GM18951 (cell line): ENCODE measurements around the gene TMEM80.

Source experiments
- POLR2A ChIP-seq: IDR thresholded peaks from 4 replicates; pipeline ENCODE4 v1.6.1; 2011; ENCODE audit warnings: mild to moderate bottlenecking; ENCODE audit not compliant: insufficient read length, insufficient read depth; ENCODE audit errors: extremely low read depth
- in situ Hi-C: fragments of 300-500 bp; cut with MboI; formaldehyde crosslinking; loops from one replicate; pipeline ENCODE4 v1.12.0; 2022; ENCODE audit warnings: low sequenced_read_pairs, mixed read lengths, inconsistent platforms; ENCODE audit not compliant: unreplicated experiment

TMEM80 gene

GRCh38 chr11:660681-661444, 34.8 kb upstream of the TMEM80 start:
- in situ Hi-C loops: no loop called here
- no peak for TF ChIP-seq POLR2A

GRCh38 chr11:662689-663274, 32.8 kb upstream of the TMEM80 start:
- no peak for TF ChIP-seq POLR2A
- in situ Hi-C loops: no loop called here

GRCh38 chr11:665062-665703, 30.4 kb upstream of the TMEM80 start:
- TF ChIP-seq POLR2A: no peak
- in situ Hi-C loops: no loop called here

- no peak for TF ChIP-seq POLR2A
- in situ Hi-C loops: no loop called here
Measured at GRCh38 chr11:665704-666281, 29.8 kb upstream of the TMEM80 start.

- TF ChIP-seq POLR2A: no peak
- in situ Hi-C loops: no loop called here
Measured at GRCh38 chr11:673866-674265, 21.8 kb upstream of the TMEM80 start.

- TF ChIP-seq POLR2A: no peak
- in situ Hi-C loops: no loop called here
Measured at GRCh38 chr11:674406-674805, 21.2 kb upstream of the TMEM80 start.

GRCh38 chr11:678297-678696, 17.3 kb upstream of the TMEM80 start:
- TF ChIP-seq POLR2A: no peak
- in situ Hi-C loops: no loop called here

GRCh38 chr11:679271-680207, 16.1 kb upstream of the TMEM80 start:
- TF ChIP-seq POLR2A: no peak
- in situ Hi-C loops: no loop called here

- no peak for TF ChIP-seq POLR2A
- in situ Hi-C loops: no loop called here
Measured at GRCh38 chr11:680476-680875, 15.1 kb upstream of the TMEM80 start.

GRCh38 chr11:680970-681369, 14.6 kb upstream of the TMEM80 start:
- no peak for TF ChIP-seq POLR2A
- in situ Hi-C loops: no loop called here

- in situ Hi-C loops: no loop called here
Measured at GRCh38 chr11:686451-687243, 9.0 kb upstream of the TMEM80 start.

GRCh38 chr11:687751-688150, 7.9 kb upstream of the TMEM80 start:
- no peak for TF ChIP-seq POLR2A
- in situ Hi-C loops: no loop called here

More at GRCh38 chr11:686451-687243, 9.0 kb upstream of the TMEM80 start:
- TF ChIP-seq POLR2A: no peak
